Sigmoid colon (tissue), 4 donors: Measurements from ENCODE around the gene TFF1.

ENCODE experiments used
- CTCF ChIP-seq, 4 experiments: fragments of 450-650 bp in 3 of 4; fragments of 200-600 bp in 1 of 4; IDR thresholded peaks; one replicate each; pipeline ENCODE4 v1.5.1; 2016 to 2019; ENCODE audit warnings: antibody characterized with exemption in 4 of 4, mild to moderate bottlenecking in 3 of 4, moderate library complexity in 2 of 4
- EP300 ChIP-seq, 4 donors: sonication (generic); formaldehyde crosslinking; IDR thresholded peaks; one replicate each; pipeline ENCODE4 v1.6.1; 2017; ENCODE audit warnings: antibody characterized with exemption in 4 of 4
- POLR2A ChIP-seq, 2 donors: fragments of 450-650 bp; IDR thresholded peaks; one replicate each; pipeline ENCODE4 v1.6.1; 2016; ENCODE audit warnings: antibody characterized with exemption in 2 of 2, mild to moderate bottlenecking in 2 of 2, moderate library complexity in 2 of 2

GRCh38 chr21:42347601-42348327 is 18.6 kb downstream of the TFF1 start:
- TF ChIP-seq POLR2A (IDR thresholded peaks at IDR 0.05) (no peak), CTCF (IDR thresholded peaks at IDR 0.05) (no peak), EP300 (IDR thresholded peaks at IDR 0.05) (no peak)
